GM19463 (cell line): ENCODE measurements around the gene ZC3HAV1.
A peak's percentile ranks its signal among the peaks of the same experiment; 100 is the strongest.
"Not testable (repeated sequence)": the region's sequence is repeated elsewhere in the genome, so short reads cannot be mapped to it uniquely, and the experiment has no call there.

Source experiments
- ATAC-seq: cut with Tn5 transposase; IDR thresholded peaks from one replicate; pipeline ENCODE4 v1.9.1; 2021; ENCODE audit warnings: mild to moderate bottlenecking, moderate library complexity; ENCODE audit not compliant: unreplicated experiment

ZC3HAV1 gene

GRCh38 chr7:139112741-139113250, 3.3 kb upstream of the ZC3HAV1 start:
- no peak for ATAC-seq

GRCh38 chr7:139112316-139112715, 2.8 kb upstream of the ZC3HAV1 start:
- no peak for ATAC-seq

GRCh38 chr7:139111811-139112301, 2.3 kb upstream of the ZC3HAV1 start:
- no peak for ATAC-seq

GRCh38 chr7:139111147-139111546, 1.6 kb upstream of the ZC3HAV1 start:
- no peak for ATAC-seq

DNA sequence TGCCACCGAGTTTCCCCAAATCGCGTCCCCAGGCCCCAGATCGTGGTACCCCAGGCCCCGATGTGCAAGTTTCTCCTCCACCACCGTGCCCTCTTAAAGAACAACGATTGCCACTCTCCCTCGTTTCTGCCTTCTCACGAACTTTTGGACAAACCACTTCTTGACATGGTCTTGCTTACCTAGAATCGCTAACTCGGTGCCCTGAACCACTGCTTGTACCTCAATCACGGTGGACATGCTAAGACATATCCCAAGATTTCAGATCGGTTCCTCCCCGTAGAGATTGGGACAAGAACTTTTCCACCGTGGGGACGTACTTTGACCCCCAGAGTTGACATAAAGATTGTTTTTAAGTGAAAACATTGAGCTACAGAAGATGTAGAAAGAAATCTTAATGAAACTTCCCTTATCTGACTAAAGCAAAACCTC, 477 bp upstream of the ZC3HAV1 start:
- peak; percentile 2 for ATAC-seq

DNA sequence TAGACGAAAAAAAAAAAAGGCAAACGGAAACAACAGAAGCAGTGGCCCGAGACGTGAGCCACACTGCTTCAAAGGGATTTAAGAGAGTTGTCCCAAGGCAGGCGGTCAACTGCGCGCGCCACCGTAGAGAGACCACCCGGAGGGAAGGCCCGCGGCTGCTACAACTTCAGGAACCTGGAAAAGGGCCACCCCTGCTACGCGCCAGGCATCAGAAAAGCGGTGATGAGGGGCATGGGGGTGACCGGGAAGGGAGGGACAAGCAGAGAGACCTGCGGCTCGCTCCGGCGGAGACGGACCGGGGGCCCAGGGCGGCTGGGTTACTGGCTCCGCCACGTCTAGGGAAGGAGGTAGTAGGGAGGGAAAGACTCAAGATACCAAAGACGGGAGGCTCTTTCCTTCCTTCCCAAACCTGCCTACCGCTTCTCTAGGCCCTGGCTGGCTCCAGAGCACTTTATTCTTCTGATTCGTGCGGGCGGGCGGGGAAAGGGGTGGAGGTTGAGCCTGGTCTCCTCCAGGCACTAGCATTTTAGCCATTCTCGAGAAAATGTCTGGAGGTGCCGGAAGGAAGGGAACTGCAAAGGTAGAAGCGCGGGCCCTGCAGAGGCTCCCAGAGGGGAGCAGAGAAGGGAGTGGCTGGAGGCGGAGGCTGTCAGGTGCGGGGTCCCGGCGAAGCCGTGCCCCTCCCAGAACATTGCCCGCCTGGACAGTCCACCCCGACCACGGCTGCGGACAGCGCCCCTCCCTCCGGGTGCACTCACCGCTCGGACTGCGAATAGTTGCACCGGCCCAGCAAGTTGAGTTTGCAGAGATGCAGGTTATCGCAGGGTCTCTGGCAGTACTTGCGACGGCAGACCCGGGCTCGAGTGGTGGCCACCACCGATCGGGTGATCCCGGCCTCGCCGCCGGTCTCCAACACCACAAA, 993 bp downstream of the ZC3HAV1 start:
- no peak for ATAC-seq

GRCh38 chr7:139106959-139107358, 2.6 kb downstream of the ZC3HAV1 start:
- ATAC-seq, result no peak

GRCh38 chr7:139106227-139106626, 3.3 kb downstream of the ZC3HAV1 start:
- ATAC-seq, result not testable (repeated sequence)

- ATAC-seq, result no peak
These were observed 4.0 kb downstream of the ZC3HAV1 start for GRCh38 chr7:139105484-139105883.

DNA sequence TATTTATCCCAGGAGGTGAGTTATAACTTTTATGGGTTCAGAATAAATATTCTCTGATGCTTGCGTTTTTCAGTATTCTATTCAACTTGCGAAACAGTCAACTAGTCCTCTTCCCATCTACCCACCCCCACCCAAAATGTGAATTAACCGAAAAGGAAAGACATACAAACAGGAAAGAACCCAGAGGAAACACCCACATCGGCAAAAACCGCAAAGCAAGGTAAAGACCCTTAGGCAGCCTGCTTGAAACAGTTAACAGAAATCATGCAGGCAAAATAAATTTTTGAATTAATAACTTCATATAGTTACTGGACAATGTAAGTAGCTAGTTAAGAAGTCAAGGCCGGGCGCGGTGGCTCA, 5.4 kb downstream of the ZC3HAV1 start:
- no peak for ATAC-seq

- ATAC-seq, result no peak
These were observed 6.3 kb downstream of the ZC3HAV1 start for GRCh38 chr7:139103057-139103815.

DNA sequence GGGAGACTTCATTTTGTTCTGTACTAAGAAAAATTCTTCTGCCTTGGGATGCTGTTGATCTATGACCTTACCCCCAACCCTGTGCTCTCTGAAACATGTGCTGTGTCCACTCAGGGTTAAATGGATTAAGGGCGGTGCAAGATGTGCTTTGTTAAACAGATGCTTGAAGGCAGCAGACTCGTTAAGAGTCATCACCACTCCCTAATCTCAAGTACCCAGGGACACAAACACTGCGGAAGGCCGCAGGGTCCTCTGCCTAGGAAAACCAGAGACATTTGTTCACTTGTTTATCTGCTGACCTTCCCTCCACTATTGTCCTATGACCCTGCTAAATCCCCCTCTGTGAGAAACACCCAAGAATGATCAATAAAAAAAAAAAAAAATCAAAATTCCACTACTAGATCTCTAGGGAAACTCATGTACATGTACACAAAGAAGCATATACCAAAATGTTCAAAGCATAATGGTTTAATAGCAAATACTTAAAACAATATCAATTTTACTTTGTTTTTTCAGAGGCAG, 7.8 kb downstream of the ZC3HAV1 start:
- not testable (repeated sequence) for ATAC-seq

GRCh38 chr7:139099172-139099947, 10.2 kb downstream of the ZC3HAV1 start:
- ATAC-seq, result no peak

- ATAC-seq, result peak; percentile 97
These were observed 14.3 kb downstream of the ZC3HAV1 start for GRCh38 chr7:139095194-139095659.

DNA sequence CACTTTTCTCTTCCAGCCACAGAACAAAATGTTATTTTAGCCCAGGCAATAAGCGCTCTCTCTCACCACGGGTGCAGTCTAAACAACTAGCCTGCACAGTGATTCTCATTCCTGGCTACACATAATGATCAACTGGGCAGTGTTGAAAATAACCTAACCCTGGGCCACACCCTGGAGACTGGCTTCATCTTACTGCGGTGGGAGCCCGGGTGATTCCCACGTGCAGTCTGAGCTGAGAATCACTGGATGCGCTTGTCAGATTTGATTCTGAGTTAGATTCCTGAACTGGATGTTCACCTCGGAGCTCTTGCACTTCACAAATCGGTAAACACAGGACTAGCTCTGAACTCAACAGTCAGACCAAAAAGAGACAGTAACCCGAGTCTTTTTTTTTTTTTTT, 14.9 kb downstream of the ZC3HAV1 start:
- ATAC-seq, result peak; percentile 32

DNA sequence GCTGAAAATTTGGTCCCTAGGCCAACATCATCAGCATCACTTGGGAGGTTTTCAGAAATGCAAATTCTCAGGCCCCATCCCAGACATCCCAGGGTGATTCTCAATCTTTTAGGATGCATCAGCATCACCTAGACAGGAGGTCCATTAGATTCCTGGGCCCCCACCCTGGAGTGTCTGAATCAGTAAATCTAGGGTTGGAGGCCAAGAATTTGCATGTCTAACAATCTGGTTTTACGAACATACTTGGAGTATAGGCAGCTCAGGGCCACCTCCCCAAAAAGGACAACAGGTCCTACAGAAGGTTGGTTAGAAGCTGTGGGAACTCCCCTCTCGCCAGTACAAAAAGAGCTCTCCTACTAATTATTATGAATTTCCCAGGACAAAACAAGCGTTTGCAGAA, 15.5 kb downstream of the ZC3HAV1 start:
- no peak for ATAC-seq

GRCh38 chr7:139093512-139093911, 16.0 kb downstream of the ZC3HAV1 start:
- ATAC-seq, result not testable (repeated sequence)

DNA sequence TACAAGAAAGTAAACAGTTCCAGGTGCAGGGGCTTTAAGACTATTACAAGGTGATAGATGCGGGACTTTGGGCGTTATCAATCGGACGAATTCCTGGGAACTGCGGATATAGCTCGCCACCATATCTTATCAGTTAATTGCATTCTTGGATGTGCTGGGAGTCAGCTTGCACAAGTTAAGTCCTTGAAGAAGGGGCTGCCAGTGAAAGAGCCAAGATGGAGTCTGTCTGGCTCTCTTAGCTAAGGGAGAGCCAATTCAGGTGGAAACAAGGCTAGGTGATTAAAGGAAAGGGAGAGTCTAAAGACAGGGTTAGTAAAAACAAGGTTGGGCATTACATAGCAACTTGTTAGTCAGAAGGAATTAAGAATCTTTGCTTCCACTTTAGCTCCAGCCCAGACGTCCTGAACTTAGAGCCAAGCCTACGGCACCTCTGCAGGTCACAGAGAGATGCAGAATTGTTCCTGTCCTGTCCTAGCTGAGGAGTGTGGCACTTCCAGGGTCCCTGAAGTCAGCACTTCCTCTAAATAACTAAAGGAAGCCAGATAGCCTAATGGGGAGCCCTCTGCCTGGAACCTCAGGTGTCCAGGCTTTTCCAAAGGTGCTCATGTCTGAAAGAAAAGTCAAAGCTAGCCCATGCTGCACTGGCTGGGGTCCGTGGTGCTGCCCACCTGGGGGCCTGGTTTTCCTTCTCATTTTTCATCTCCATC, 17.3 kb downstream of the ZC3HAV1 start:
- no peak for ATAC-seq

- no peak for ATAC-seq
These were observed 17.9 kb downstream of the ZC3HAV1 start for GRCh38 chr7:139091677-139091996.

- no peak for ATAC-seq
These were observed 20.4 kb downstream of the ZC3HAV1 start for GRCh38 chr7:139089118-139089517.
